Limb (tissue), 2 donors: ENCODE data around the gene BEST4.
"Not testable (repeated sequence)": the region's sequence is repeated elsewhere in the genome, so short reads cannot be mapped to it uniquely, and the experiment has no call there.

Source experiments
- DNase-seq, 2 donors: peaks; one replicate each; pipeline ENCODE4 v3.0.0-alpha.2; 2016; ENCODE audit errors: extremely low spot score in 2 of 2

Gene BEST4

DNA sequence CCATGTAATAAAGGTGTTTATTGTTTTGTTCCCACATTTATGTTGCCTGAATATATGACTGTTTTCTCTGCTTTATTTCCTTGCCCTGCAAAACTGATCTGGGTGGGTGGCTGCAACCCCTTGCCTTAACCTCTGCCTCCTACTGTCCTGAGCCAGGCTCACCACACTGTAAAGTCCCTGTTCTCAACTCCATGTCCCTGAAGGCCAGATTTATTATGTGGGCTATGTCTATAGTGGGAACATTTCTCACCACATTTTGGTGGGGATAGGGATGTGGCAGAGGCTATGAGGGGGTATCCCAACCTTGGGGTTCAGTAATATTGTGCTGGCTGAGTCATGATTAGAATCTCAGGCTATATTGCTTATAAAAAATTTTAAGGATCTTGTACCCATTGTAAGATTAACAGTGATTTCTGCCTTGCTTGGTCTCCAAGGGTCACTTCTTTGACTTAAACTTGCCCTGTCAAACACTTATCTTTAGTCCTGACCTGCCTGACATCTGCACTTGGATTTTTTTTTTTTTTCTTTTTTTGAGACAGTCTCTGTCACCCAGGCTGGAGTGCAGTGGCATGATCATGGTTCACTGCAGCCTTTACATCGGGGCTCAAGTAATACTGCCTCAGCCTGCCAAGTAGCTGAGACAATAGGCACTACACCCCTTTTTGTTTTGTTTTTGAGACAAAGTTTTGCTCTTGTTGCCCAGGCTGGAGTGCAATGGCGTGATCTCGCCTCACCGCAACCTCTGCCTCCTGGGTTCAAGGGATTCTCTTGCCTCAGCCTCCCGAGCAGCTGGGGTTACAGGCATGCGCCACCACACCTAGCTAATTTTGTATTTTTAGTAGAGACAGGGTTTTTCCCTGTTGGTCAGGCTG is 9.0 kb downstream of the BEST4 start:
- no peak for DNase-seq

DNA sequence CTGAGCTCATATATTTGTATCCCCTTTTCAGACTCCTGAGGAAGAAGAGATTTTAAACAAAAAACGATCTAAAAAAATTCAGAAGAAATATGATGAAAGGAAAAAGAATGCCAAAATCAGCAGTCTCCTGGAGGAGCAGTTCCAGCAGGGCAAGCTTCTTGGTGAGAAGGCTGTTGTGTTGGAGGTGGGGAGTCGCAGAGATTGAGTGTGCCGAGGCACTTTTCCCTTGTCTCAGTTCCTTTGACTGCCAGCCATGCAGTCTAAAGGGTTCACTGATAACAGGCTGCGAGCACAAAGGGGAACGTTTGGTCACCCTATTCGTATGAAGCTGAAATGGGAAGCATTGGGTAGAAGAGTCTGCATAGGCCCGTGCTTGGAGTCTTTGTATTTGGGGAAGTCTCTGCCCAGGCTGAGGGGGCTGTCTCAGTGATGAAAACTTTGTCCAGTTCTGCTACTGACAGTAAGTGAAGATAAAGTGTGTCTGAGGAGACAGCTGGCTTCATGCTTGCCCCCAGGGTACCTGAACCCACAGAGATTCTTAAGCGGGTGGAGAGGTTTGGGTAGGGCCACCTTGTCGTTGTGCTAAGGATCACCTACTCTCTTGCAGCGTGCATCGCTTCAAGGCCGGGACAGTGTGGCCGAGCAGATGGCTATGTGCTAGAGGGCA is 9.9 kb downstream of the BEST4 start:
- no peak for DNase-seq

GRCh38 chr1:44777547-44777946 is 10.4 kb downstream of the BEST4 start:
- no peak for DNase-seq

GRCh38 chr1:44776730-44777068 is 11.3 kb downstream of the BEST4 start:
- DNase-seq: no peak

DNA sequence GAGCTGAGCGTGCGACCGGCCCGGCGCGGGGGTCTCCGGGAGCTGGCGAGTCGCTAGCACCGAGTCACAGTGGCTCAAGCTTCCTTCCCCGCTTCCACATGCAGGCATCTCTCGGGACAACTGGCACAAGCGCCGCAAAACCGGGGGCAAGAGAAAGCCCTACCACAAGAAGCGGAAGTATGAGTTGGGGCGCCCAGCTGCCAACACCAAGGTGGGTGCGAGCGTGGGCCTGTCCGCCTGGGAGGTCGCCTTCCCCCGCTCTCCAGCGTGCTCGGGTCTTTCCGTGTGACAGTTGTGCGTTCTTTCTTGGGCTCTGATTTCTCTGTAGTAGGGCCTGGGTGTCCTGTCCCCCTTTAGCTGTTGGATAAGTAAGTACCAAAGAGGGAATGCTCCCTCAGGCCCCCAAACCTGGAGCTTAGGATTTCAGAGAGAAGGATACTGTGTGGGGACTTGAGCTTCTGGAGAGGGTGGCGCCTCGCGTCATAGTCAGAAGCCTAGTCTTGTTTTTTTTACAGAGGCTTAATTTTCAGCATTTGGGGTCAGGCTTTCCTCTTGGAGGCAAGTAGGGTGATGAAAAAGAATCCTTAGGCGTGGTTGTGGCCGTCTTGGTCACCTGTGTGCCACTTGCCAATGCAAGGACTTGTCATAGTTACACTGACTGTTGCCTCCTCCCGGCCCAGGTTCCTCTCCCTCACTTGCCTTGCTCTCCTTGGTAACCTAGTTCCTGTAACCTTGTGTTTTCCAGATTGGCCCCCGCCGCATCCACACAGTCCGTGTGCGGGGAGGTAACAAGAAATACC is 11.8 kb downstream of the BEST4 start:
- no peak for DNase-seq

- DNase-seq: peak; percentile 93 to 96
Measured at GRCh38 chr1:44775078-44775929, 12.7 kb downstream of the BEST4 start, which contains the start of gene RPS8. TSS of gene RPS8 (plus strand) at chr1:44775540. CDS start at chr1:44775597, 57 bp downstream.

DNA sequence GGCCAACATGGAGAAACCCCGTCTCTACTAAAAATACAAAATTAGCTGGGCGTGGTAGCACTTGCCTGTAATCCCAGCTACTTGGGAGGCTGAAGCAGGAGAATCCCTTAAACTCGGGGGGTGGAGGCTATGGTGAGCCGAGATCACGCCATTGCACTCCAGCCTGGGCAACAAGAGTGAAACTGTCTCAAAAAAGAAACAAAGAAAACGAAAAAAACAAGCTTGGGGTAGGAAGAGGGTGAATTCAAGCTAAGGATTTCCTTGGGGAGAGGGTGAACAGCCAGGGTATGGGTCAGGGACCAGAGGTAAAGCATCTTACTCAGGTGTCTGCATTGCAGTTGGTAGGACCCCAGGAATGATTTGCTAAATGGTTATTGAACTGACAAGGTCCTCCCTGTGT is 21.5 kb downstream of the BEST4 start:
- DNase-seq: not testable (repeated sequence)

DNA sequence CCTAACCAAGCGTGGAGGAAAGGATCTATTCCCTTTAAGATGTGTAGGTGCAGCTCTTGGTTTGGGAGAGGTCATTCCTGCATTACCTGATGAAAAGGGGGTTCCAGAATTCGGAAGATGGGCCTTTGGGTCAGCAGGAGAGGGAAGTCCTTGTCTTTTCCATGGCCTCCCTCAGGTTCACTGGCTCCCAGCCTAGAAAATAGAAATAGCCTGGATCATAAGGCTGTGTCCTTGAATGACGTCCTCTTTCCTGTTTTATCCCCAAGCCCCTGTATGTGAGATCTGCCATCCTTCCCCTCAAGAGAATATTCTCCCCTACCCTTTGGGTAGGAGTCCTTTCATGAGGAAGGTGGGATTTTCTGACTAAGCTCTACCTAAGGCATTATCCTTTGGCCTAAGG is 27.1 kb downstream of the BEST4 start:
- no peak for DNase-seq

DNA sequence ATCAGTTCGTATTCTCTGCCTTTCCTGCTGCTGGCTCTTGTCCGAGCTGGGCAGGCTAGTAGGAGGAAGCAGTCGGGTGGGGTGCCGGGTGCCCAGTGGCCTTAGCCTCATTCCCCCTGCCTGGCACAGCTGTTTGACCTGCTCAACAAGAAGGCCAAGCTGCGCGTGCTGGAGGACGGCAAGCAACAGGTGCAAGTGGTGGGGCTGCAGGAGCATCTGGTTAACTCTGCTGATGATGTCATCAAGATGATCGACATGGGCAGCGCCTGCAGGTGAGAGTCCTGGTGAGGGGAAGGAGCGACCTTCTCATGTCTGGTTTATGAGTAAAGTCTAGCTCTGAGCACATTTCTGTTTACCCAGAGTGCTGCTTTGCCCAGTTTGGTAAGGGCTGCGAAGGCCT is 28.9 kb downstream of the BEST4 start:
- no peak for DNase-seq

GRCh38 chr1:44757420-44757819 is 30.6 kb downstream of the BEST4 start:
- no peak for DNase-seq

- DNase-seq: no peak
Measured at GRCh38 chr1:44747878-44748277, 40.1 kb downstream of the BEST4 start.

DNA sequence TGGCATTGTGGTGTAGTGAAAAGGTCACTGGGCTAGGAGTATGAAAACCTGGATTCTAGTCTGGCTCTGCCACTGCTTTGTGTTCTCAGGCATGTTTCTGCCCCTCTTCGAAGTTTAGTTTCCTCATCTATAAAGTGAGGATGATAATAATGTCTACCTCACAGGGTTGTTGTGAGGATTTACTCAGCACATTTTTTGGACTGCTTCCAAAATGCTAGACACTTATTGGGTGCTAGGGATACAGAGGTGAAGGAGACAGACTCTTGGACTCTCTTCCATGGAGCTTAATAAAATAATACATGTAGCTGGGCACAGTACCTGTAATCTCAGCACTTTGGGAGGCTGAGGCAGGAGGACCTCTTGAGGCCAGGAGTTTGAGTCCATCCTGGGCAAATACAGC is 44.8 kb downstream of the BEST4 start:
- DNase-seq: no peak

DNA sequence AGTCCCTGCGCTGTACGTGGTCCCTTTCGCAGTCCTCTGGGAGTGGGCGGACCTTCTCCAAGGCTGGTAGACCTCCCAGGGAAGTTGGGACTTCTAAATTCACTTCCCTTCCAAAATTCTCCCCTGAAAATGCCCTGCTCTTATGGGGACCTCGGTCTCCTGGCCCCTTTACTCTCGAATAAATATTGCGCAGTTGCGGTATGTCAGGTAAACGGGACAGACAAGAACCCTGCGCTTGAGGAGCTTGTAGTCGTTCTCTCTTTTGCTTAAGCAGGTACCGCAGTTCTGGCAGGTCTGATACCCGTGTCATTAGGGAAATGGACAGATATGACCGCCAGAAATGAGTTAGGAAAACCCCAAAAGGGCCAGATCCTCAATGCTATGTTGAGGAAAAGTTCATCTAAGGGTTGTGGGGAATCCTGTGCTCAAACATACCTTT is 47.8 kb downstream of the BEST4 start:
- DNase-seq: no peak

GRCh38 chr1:44739307-44740178 is 48.4 kb downstream of the BEST4 start, which contains the start of gene KIF2C:
TSS of gene KIF2C (plus strand) at chr1:44739837. CDS start at chr1:44739933, 96 bp downstream.
- DNase-seq: peak; percentile 97 to 98

GRCh38 chr1:44738953-44739306 is 49.0 kb downstream of the BEST4 start:
- DNase-seq: not testable (repeated sequence)

DNA sequence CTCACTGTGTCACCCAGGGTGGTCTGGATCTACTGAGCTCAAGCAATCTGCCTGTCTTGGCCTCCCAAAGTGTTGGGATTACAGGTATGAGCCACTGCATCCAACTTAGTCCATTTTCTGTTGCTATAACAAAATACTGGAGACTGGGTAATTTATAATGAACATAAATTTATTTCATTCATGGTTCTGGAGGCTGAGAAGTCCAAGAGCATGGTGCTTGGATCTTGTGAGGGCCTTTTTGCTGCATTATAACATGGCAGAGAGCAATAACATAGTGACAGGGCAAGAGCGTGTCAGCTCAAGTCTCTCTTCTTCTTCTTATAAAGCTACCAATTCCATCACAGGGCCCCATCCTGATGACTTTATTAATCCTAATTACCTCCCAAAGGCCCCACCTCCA is 52.0 kb downstream of the BEST4 start:
- no peak for DNase-seq

GRCh38 chr1:44733784-44734183 is 54.2 kb downstream of the BEST4 start:
- no peak for DNase-seq
